ENCODE data around the gene NUCB1. TPM values are rescaled to one million over a fixed set of nuclear protein-coding genes. Genes with fewer than 3 reads are reported as not detected.
"Not testable (repeated sequence)": the region's sequence is repeated elsewhere in the genome, so short reads cannot be mapped to it uniquely, and the experiment has no call there.

Gene NUCB1
- total RNA-seq, 1 donor from 2014 or later, result 126 TPM

DNA sequence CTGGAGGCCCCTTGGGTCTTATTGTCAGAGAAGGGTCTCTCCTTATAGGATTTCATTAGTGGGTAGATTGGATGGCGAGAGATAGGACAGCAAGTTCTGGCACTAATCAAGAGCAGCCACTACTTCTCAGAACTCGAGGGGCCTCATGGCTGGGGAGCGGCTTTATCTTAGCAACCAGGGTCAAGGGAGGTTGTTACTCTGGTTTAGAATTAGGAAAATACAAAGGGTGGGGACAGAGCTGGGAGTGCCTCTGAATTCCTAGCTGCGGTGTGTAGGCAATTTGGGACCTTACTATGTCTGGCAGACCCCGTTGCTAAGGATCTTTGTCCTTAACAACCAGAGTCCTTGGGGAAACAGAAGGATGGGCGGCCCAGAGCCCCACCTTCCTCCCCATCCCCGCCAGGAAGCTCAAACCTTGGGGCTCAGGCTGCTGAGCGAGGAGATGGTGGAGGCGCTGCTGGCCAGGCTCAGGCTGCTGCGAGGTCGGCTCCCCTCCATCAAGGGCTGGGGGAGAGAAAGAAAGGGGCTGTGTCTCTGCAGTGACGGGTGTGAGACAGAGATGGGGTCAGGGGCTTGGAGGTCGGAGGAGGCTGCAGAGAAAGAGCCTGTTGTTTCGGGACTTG lies 32.9 kb upstream of the NUCB1 start:
- CTCF ChIA-PET, result no interaction called here

DNA sequence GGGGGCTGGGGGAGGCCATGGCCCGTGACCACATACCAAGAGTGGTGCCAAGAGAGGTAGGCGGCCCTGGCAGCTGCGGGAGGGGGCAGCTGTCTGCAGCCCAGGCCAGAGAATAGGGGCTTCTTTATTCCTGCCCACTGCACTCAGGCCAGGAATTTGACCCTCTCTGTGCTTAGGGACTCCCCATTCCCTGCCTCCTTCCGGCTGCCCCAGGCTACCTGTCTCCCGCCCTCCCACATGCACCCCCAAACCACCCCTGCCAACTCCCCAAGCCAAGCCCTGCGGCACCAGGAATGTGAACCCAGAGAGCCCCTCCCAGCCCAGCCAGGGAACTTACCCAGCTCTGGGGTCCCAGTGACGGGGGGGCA lies 32.4 kb upstream of the NUCB1 start:
- POLR2A ChIA-PET, result interaction anchor here (0.7 to 0.8 kb wide), 2 partner anchors 40 to 103 kb away, joined by 3 to 9 read pairs; no protein-coding TSS in a partner anchor
- Mint-ChIP-seq H3K27ac (no peak overlapping the region), H3K4me1 (peaks cover 6% of the 10 kb centered on the region), H3K36me3 (ENCODE audit: low read depth) (peaks cover 6% of the 10 kb centered on the region), H3K9me3 (no peaks in the 10 kb centered on the region), H3K27me3 (no peaks in the 10 kb centered on the region), H3K4me3 (no peak overlapping the region)
- DNase-seq (no peak), ATAC-seq (ENCODE audit: low read depth) (no peak)
- intact Hi-C loops (cut with micrococcal nuclease), result no loop called here
- TF ChIP-seq CTCF (IDR thresholded peaks at IDR 0.05), result no peak
- CTCF ChIA-PET, result interaction anchor here (1.0 kb wide), 1 partner anchor 103 kb away, joined by 4 read pairs; no protein-coding TSS in a partner anchor

More for the DNA sequence above, 32.9 kb upstream of the NUCB1 start:
- POLR2A ChIA-PET, result interaction anchor here (0.8 kb wide), 1 partner anchor 40 kb away, joined by 3 read pairs; no protein-coding TSS in a partner anchor
- Mint-ChIP-seq H3K4me1 (peaks cover 6% of the 10 kb centered on the region), H3K27me3 (no peaks in the 10 kb centered on the region), H3K4me3 (no peak overlapping the region), H3K27ac (no peak overlapping the region), H3K9me3 (no peaks in the 10 kb centered on the region), H3K36me3 (ENCODE audit: low read depth) (peaks cover 1% of the 10 kb centered on the region)
- intact Hi-C loops (cut with micrococcal nuclease), result no loop called here
- TF ChIP-seq CTCF (IDR thresholded peaks at IDR 0.05), result no peak
- DNase-seq (no peak), ATAC-seq (ENCODE audit: low read depth) (no peak)

DNA sequence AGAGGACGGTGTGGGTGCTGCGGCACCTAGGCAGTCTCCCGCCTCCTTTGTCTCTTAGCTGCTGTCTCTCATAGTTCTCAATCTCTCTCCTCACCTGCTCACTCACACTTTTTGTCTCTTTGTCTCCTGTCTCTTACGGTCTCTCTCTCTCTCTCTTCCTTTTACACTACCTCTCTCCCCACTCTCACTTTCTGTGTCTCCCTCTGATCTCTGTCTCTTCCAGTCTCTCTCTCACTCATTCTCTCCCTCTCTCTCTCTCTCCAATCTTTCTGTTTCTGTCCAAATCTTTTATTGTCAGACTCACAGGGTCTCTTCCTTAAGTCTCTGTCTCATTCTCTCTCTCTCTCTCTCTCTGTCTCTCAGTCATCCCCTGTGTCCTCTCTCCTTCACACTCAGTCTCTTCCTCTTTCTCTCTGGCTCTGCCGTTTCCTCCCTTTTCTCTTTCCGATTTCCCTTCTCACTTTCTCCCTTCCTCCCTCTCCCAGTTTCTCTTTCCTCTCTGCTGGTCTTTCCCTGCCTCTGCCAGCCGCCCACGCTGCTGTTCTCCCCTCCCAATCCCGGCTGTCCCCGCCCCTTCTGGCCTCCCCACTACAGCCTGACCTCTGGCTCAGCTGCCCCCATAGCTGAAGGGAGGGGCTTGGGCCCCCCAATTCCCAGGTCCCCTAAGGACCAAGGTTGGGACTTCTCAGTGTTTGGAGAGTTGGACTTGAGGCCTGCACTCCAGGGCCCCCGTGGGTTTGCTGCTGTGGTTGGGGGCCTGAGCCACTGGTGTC lies 31.8 kb upstream of the NUCB1 start, which contains the start of gene PLEKHA4:
Gene PLEKHA4, minus strand, starts transcription at position 504 of the 773 bp plus-strand sequence. CDS start 997 bp downstream, outside the sequence.
- no peak for DNase-seq
- no peak for ATAC-seq (ENCODE audit: low read depth)
- Mint-ChIP-seq H3K27ac (no peak within 1 kb of the TSS), H3K36me3 (ENCODE audit: low read depth) (peaks cover 12% of the 10 kb centered on the region), H3K4me3 (no peak within 1 kb of the TSS), H3K27me3 (no peaks in the 10 kb centered on the region), H3K4me1 (peaks cover 10% of the 10 kb centered on the region), H3K9me3 (no peaks in the 10 kb centered on the region)
- ChIA-PET CTCF (interaction anchor here (1.0 kb wide), 1 partner anchor 102 kb away, joined by 4 read pairs; no protein-coding TSS in a partner anchor), POLR2A (interaction anchor here (0.7 to 0.8 kb wide), 2 partner anchors 41 to 103 kb away, joined by 3 to 9 read pairs; no protein-coding TSS in a partner anchor)
- intact Hi-C loops (cut with micrococcal nuclease), result no loop called here
- no peak for TF ChIP-seq CTCF (IDR thresholded peaks at IDR 0.05)

DNA sequence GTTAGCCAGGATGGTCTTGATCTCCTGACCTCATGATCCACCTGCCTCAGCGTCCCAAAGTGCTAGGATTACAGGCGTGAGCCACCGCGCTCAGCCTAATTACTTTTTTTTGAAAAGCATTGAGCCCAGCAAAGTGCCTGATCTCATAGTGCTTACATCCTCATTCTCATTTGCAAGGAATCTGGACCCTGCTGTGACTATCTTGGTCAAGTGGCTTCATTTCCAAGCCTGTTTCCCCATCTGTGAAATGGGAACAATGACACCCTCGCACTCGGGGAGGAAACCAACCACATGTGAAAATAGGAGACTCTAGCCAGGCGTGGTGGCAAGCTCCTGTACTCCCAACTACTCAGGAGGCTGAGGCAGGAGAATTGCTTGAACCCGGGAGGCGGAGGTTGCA lies 30.1 kb upstream of the NUCB1 start:
- ChIA-PET POLR2A (interaction anchor here (0.7 kb wide), 2 partner anchors 100 to 1049 kb away, joined by 4 to 5 read pairs; no protein-coding TSS in a partner anchor), CTCF (no interaction called here)
- intact Hi-C loops (cut with micrococcal nuclease), result loop anchor here (10.0 kb wide), 2 partner anchors 585 to 625 kb away; partner anchors contain the start of genes ALDH16A1, PIH1D1 and RPS11
- no peak for DNase-seq
- peaks cover 29% of the 10 kb centered on the region for H3K36me3 Mint-ChIP-seq (ENCODE audit: low read depth)
- no peak overlapping the region for H3K4me3 Mint-ChIP-seq
- H3K27me3 Mint-ChIP-seq, result no peaks in the 10 kb centered on the region
- peaks cover 24% of the 10 kb centered on the region for H3K4me1 Mint-ChIP-seq
- no peaks in the 10 kb centered on the region for H3K9me3 Mint-ChIP-seq
- no peak overlapping the region for H3K27ac Mint-ChIP-seq
- no peak for ATAC-seq (ENCODE audit: low read depth)
- no peak for TF ChIP-seq CTCF (IDR thresholded peaks at IDR 0.05)

- intact Hi-C loops (cut with micrococcal nuclease), result loop anchor here (1.0 to 10.0 kb wide), 5 partner anchors 13 to 895 kb away; partner anchors contain the start of genes ALDH16A1, AP2A1, PIH1D1 and RPS11
- CTCF ChIA-PET, result interaction anchor here (0.8 to 1.1 kb wide), 3 partner anchors 29 to 99 kb away, joined by 3 to 4 read pairs (median 4); no protein-coding TSS in a partner anchor
- peak overlapping the region; percentile 100 for H3K4me3 Mint-ChIP-seq
- peak overlapping the region; percentile 100 for H3K27ac Mint-ChIP-seq
- not testable (repeated sequence) for ATAC-seq (ENCODE audit: low read depth); H3K27me3 Mint-ChIP-seq; H3K9me3 Mint-ChIP-seq; DNase-seq
- peaks cover 44% of the 10 kb centered on the region for H3K36me3 Mint-ChIP-seq (ENCODE audit: low read depth)
- POLR2A ChIA-PET, result interaction anchor here (0.6 to 7.8 kb wide), 25 partner anchors 9 to 226 kb away, joined by 3 to 179 read pairs (median 6); partner anchors contain the start of genes BAX, BCAT2, FTL and GYS1
- peaks cover 36% of the 10 kb centered on the region for H3K4me1 Mint-ChIP-seq
Observed at GRCh38 chr19:48871471-48872181, 28.5 kb upstream of the NUCB1 start.

All from activated B cell treated with CpG ODN at 0.5 μM for 24 hours (primary cell).